GM23248 (cell line): Measurements from ENCODE around the gene INTU.

Source experiments
- EZH2 ChIP-seq: fragments of 200-600 bp; sonication (generic); IDR thresholded peaks from 2 replicates; pipeline ENCODE4 v1.6.1; 2018; ENCODE audit warnings: antibody characterized with exemption, mild to moderate bottlenecking; ENCODE audit not compliant: insufficient read depth, poor library complexity, severe bottlenecking
- EZH2phosphoT487 ChIP-seq: fragments of 200-600 bp; sonication (generic); IDR thresholded peaks from 2 replicates; pipeline ENCODE4 v1.6.1; 2018; ENCODE audit warnings: antibody characterized with exemption, moderate library complexity, mild to moderate bottlenecking, low read depth; ENCODE audit not compliant: insufficient read depth

- TF ChIP-seq EZH2 (no peak), EZH2phosphoT487 (no peak)
Measured at GRCh38 chr4:127747883-127748282, 115.1 kb downstream of the INTU start.
